H1 (cell line): ENCODE results near the gene SLC26A4. TPM values are rescaled to one million over a fixed set of nuclear protein-coding genes. Genes with fewer than 3 reads are reported as not detected.

Source experiments
- SIX5 ChIP-seq: IDR thresholded peaks from 2 replicates; pipeline ENCODE4 v1.6.1; 2011; ENCODE audit warnings: mild to moderate bottlenecking, low read depth, low read length
- SP1 ChIP-seq: IDR thresholded peaks from 2 replicates; pipeline ENCODE4 v1.6.1; 2011; ENCODE audit warnings: low read depth, low read length
- polyA plus RNA-seq, 7 experiments: library from polyadenylated mRNA; depleted of rRNA in 3 of 7; stranded (reverse) in 5 of 7; unstranded in 2 of 7; fragments of >200 nt in 5 of 7; fragments of 200-250 nt in 2 of 7; gene quantifications; 1 replicate in 5 of 7; 2 replicates in 1 of 7; 4 replicates in 1 of 7; pipeline versions ENCODE4 v1.2.1 to v1.2.3, GENCODE V29; 2011 to 2013; ENCODE audit warnings: missing spikeins in 2 of 7, mixed read lengths in 2 of 7
- total RNA-seq: library from RNA; stranded (reverse); fragmentation: NEBNext Ultra II Directional; extraction: Animal tissue kit (Norgen Biotek cat#: 25700); gene quantifications from 2 replicates; pipeline ENCODE4 v1.2.1, GENCODE V29; 2021

SLC26A4 gene
- total and polyA plus RNA-seq, 2 of the 8 experiments (the other 6 are each of a cell fraction or from before 2014, with no cell fraction given): 0.11 to 0.35 TPM

DNA sequence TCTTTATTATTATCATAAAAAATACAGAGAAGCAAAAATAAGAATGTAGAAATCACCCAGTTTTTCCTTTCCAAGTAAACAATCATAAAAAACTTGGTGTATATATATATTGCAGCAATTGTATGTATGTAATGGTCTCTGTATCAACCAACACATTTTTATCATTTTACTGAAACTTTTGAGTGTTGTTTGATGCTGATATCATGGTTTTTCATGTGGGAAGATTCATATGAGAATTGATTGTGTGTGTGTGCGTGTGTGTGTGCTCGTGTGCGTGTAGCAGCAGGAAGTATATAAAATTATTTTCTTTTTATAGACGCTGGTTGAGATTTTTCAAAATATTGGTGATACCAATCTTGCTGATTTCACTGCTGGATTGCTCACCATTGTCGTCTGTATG, 22.3 kb downstream of the SLC26A4 start (continued):
- TF ChIP-seq SIX5: no peak
- TF ChIP-seq SP1: no peak
